A673 (cell line): Measurements from ENCODE around the gene NINJ2. TPM values are rescaled to one million over a fixed set of nuclear protein-coding genes. Genes with fewer than 3 reads are reported as not detected.

Experiments
- BruUV-seq: library from RNA; stranded (reverse); fragments of 400-500 nt; replicated peaks from 2 replicates; lab custom pipeline; 2021; lab: Mats Ljungman, UMichigan
- CTCF ChIA-PET: fragments of 300-600 bp; sonication (Branson Sonifier 250); formaldehyde crosslinking; loops from one replicate; lab custom pipeline; 2022; ENCODE audit warnings: antibody characterized with exemption; lab: Charles Lee
- POLR2A ChIA-PET: fragments of 300-600 bp; sonication (Branson Sonifier 250); formaldehyde crosslinking; loops from one replicate; lab custom pipeline; 2022; ENCODE audit warnings: antibody characterized with exemption; ENCODE audit not compliant: low non-redundant PET; lab: Charles Lee
- DNase-seq: peaks from one replicate; pipeline ENCODE4 v3.0.0-alpha.2; 2015; ENCODE audit warnings: low spot score
- H3K27ac ChIP-seq: fragments of 200-600 bp; sonication (generic); 2 replicates; pipeline ENCODE4 v1.5.1; 2016; ENCODE audit warnings: mixed run types, low read depth, mild to moderate bottlenecking, mixed read lengths, antibody characterized with exemption, low read length; ENCODE audit not compliant: poor library complexity, severe bottlenecking
- H3K27me3 ChIP-seq: fragments of 200-600 bp; sonication (generic); replicated peaks from 2 replicates; pipeline ENCODE4 v1.6.1; 2017; ENCODE audit warnings: mixed run types, low read depth, mild to moderate bottlenecking, mixed read lengths, antibody characterized with exemption, low read length; ENCODE audit not compliant: insufficient read depth, poor library complexity
- H3K36me3 ChIP-seq: fragments of 200-600 bp; sonication (generic); 2 replicates; pipeline ENCODE4 v1.6.1; 2016; ENCODE audit warnings: mixed run types, mild to moderate bottlenecking, mixed read lengths, antibody characterized with exemption, low read length; ENCODE audit not compliant: insufficient read depth, poor library complexity, severe bottlenecking
- H3K4me1 ChIP-seq: fragments of 200-600 bp; sonication (generic); 2 replicates; pipeline ENCODE4 v1.6.1; 2017; ENCODE audit warnings: mixed run types, mild to moderate bottlenecking, mixed read lengths, antibody characterized with exemption, low read length; ENCODE audit not compliant: insufficient read depth, poor library complexity, severe bottlenecking
- H3K4me3 ChIP-seq: fragments of 200-600 bp; sonication (generic); 2 replicates; pipeline ENCODE4 v1.5.1; 2016; ENCODE audit warnings: low read depth, mixed run types, mild to moderate bottlenecking, mixed read lengths, low read length; ENCODE audit not compliant: poor library complexity, severe bottlenecking
- H3K9me3 ChIP-seq: fragments of 200-600 bp; sonication (generic); 2 replicates; pipeline ENCODE4 v1.6.1; 2016; ENCODE audit warnings: mixed run types, low read depth, mild to moderate bottlenecking, mixed read lengths, antibody characterized with exemption, low read length; ENCODE audit not compliant: poor library complexity, severe bottlenecking
- EZH2 ChIP-seq: fragments of 200-600 bp; sonication (generic); IDR thresholded peaks from 2 replicates; pipeline ENCODE4 v1.6.1; 2017; ENCODE audit warnings: borderline replicate concordance, low read depth, mild to moderate bottlenecking, mixed read lengths, antibody characterized with exemption, low read length; ENCODE audit not compliant: poor library complexity, severe bottlenecking
- intact Hi-C: fragments of 100-400 bp; cut with micrococcal nuclease; formaldehyde crosslinking; loops from one replicate; pipeline ENCODE4 v1.10.0; 2022; ENCODE audit not compliant: unreplicated experiment
- total RNA-seq: library from RNA; stranded (reverse); gene quantifications from 2 replicates; pipeline ENCODE4 v1.2.3, GENCODE V29; 2021
- TF ChIP-seq, protein P1 (sequence below): fragments of 300-800, 200-600 bp; sonication (generic); conservative IDR thresholded peaks from 2 replicates; pipeline ENCODE4 v1.5.1; 2017; ENCODE audit warnings: low read depth, mild to moderate bottlenecking, antibody characterized with exemption, low read length, moderate library complexity, mixed read lengths

NINJ2 gene
- total RNA-seq, 1 experiment from 2014 or later, result not detected

DNA sequence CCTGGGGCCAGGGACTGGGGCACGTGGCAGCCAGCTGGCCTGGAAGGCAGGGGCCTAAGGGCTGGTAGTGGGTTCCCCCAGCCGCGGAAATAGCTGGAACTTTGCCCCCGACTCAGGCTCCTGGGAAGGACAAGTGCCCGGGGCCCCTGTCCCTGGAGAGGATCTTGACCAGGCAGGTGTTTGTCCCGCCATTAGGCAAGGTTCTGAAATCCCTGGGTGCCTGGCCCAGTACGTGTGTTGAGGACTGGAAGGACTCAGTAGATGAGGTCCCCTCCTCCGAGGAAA, 109.3 kb downstream of the NINJ2 start:
- DNase-seq, result no peak
- ChIA-PET POLR2A (no interaction called here), CTCF (no interaction called here)
- no peaks in the 10 kb centered on the region for H3K4me1 ChIP-seq
- TF ChIP-seq, protein P1, sequence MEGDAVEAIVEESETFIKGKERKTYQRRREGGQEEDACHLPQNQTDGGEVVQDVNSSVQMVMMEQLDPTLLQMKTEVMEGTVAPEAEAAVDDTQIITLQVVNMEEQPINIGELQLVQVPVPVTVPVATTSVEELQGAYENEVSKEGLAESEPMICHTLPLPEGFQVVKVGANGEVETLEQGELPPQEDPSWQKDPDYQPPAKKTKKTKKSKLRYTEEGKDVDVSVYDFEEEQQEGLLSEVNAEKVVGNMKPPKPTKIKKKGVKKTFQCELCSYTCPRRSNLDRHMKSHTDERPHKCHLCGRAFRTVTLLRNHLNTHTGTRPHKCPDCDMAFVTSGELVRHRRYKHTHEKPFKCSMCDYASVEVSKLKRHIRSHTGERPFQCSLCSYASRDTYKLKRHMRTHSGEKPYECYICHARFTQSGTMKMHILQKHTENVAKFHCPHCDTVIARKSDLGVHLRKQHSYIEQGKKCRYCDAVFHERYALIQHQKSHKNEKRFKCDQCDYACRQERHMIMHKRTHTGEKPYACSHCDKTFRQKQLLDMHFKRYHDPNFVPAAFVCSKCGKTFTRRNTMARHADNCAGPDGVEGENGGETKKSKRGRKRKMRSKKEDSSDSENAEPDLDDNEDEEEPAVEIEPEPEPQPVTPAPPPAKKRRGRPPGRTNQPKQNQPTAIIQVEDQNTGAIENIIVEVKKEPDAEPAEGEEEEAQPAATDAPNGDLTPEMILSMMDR, result no peak
- TF ChIP-seq EZH2, result no peak
- no peaks in the 10 kb centered on the region for H3K9me3 ChIP-seq
- intact Hi-C loops, result no loop called here
- H3K27ac ChIP-seq, result no peak overlapping the region
- no peak overlapping the region for H3K4me3 ChIP-seq
- H3K36me3 ChIP-seq, result peaks cover 2% of the 10 kb centered on the region
- H3K27me3 ChIP-seq, result no peaks in the 10 kb centered on the region
- no TSS peak for BruUV-seq

DNA sequence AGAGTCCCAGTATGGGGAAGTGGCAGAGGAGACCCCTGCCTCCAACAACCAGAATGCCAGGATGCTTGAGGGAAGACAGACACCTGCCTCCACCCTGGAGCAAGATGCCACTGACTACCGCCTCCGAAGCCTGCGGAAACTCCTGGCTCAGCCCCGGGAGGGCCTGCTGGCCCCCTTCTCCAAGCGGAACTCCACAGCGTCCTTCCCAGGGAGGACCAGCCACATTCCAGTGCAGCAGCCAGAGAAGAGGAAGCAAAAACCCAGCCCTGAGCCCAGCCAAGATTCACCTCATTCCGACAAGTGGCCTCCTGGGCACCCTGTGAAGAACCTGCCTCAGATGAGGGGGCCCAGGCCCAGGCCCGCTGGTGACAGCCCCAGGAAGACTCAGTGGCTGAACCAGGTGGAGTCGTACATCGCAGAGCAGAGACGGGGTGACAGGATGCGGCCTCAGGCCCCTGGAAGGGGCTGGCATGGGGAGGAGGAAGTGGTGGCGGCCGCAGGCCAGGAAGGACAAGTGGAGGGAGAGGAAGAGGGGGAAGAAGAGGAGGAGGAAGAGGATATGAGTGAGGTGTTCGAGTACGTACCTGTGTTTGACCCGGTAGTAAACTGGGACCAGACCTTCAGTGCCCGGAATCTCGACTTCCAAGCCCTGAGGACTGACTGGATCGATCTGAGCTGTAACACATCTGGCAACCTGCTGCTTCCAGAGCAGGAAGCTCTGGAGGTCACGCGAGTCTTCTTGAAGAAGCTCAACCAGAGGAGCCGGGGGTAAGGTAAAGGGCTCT, 109.8 kb downstream of the NINJ2 start:
- ChIA-PET CTCF (no interaction called here), POLR2A (no interaction called here)
- H3K4me3 ChIP-seq, result no peak overlapping the region
- BruUV-seq, result no TSS peak
- peaks cover 2% of the 10 kb centered on the region for H3K36me3 ChIP-seq
- intact Hi-C loops, result no loop called here
- no peaks in the 10 kb centered on the region for H3K4me1 ChIP-seq
- H3K9me3 ChIP-seq, result no peaks in the 10 kb centered on the region
- no peaks in the 10 kb centered on the region for H3K27me3 ChIP-seq
- DNase-seq, result no peak
- H3K27ac ChIP-seq, result no peak overlapping the region
- TF ChIP-seq, protein P1, result no peak

DNA sequence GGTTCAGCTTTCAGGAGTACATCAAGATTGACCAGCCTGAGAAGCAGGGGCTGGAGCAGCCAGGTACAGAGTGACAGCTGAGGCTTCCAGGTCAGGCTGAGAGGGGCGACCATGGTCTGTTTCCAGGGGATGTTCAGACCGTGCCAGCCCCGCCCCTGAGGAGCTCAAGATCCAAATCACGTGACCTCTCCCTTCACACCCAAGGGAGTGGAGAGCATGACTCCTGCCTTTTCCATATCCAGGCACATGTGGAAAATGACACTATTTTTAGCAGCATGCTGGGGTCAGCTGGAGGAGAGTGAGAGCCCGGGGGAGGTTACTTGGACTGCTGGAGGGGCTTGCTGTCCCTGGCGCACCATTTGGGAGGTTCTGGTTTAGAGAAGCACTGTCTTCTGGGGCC, 110.8 kb downstream of the NINJ2 start:
- intact Hi-C loops, result no loop called here
- ChIA-PET CTCF (no interaction called here), POLR2A (no interaction called here)
- TF ChIP-seq EZH2, result no peak
- TF ChIP-seq, protein P1, result no peak
- no peak overlapping the region for H3K27ac ChIP-seq
- H3K36me3 ChIP-seq, result peaks cover 2% of the 10 kb centered on the region
- H3K9me3 ChIP-seq, result no peaks in the 10 kb centered on the region
- BruUV-seq, result no TSS peak
- H3K27me3 ChIP-seq, result no peaks in the 10 kb centered on the region
- no peak for DNase-seq
- H3K4me3 ChIP-seq, result no peak overlapping the region
- H3K4me1 ChIP-seq, result no peaks in the 10 kb centered on the region
